Measurements from ENCODE around the gene PLB1. TPM values are rescaled to one million over a fixed set of nuclear protein-coding genes. Genes with fewer than 3 reads are reported as not detected.

The PLB1 gene
- polyA plus RNA-seq, 3 donors: 20.2 to 35.8 (median 23.9) TPM

DNA sequence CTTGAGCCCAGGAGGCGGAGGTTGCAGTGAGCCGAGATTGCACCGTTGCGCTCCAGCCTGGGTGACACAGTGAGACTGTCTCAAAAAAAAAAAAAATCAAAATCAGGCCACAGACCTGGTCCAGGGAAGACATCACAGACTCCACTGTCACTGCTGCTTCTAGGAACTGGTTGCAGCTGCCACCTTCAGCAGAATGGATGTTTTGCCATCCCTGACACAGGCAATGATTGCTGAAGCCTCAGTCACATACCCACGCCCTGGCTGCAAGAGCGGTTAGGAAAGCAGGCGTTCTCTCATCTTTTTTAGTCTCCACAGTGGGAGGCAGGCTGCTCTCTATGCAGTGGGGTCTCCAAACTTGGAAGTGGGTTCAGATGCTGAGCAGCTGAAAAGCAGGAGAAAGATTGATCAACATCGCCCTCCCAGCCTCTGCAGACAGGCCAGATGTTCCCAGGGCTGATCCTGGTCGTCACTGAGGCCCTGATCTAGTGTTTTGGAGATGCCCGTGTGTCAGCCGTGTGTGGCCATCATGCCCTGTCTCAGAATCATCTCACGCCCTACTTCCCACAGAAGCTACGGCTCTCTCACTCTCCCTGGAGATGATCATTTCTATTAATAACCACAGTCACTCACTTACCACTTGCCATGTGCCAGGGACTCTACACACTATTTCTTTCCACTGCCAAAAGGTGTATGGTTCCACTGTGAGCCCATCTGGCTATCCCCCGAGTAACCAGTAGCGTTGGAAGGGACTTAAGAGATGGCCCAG is 91.8 kb downstream of the PLB1 start:
- peak overlapping the region; percentile 72 to 93 (median 83) for H3K27ac Mint-ChIP-seq
- peaks cover 0 to 2% (median 2%) of the 10 kb centered on the region in 3 donors for H3K27me3 Mint-ChIP-seq (ENCODE audit: low read depth in 3 of 3)
- Histone ChIP-seq H3K9ac (ENCODE audit: insufficient read depth, low read length, poor library complexity, severe bottlenecking) (no peak overlapping the region), H3K4me2 (replicated peaks; ENCODE audit: extremely low read depth, low read length, poor library complexity, severe bottlenecking) (peak overlapping the region; percentile 33), H3K9me3 (replicated peaks in 1 of 2; ENCODE audit: control insufficient read depth in 1 of 2, insufficient read depth in 1 of 2, low read length in 2 of 2) (no peaks in the 10 kb centered on the region), H3K79me2 (ENCODE audit: insufficient read depth, low read length) (no peaks in the 10 kb centered on the region), H3K4me1 (ENCODE audit: control insufficient read depth in 1 of 2, insufficient read depth in 2 of 2, low read length in 2 of 2) (peaks cover 25 to 34% of the 10 kb centered on the region in 2 donors), H4K20me1 (ENCODE audit: insufficient read depth, low read length) (no peaks in the 10 kb centered on the region), H3K27ac (ENCODE audit: low read depth in 1 of 2, low read length in 2 of 2) (peak overlapping the region in 1 of 2 donors; percentile 66), H3K4me3 (replicated peaks in 1 of 3; ENCODE audit: low read depth in 2 of 3, low read length in 3 of 3) (no peak overlapping the region), H3K27me3 (ENCODE audit: control insufficient read depth in 2 of 2, insufficient read depth in 2 of 2, low read length in 2 of 2) (no peaks in the 10 kb centered on the region), H3K36me3 (replicated peaks in 1 of 2; ENCODE audit: control insufficient read depth in 1 of 2, insufficient read depth in 2 of 2, low read length in 2 of 2) (no peaks in the 10 kb centered on the region), H2AFZ (ENCODE audit: insufficient read depth, low read depth, low read length, poor library complexity, severe bottlenecking) (peak overlapping the region; percentile 49)
- peaks cover 29% of the 10 kb centered on the region for H3K4me1 Mint-ChIP-seq
- H3K36me3 Mint-ChIP-seq: peaks cover 2 to 3% of the 10 kb centered on the region in 2 donors
- DNase-seq: no peak
- 76% methylated on average over 14 of the region's 15 CpGs for WGBS (ENCODE audit: insufficient coverage)
- peak overlapping the region in 1 of 2 donors; percentile 70 for H3K4me3 Mint-ChIP-seq
- peaks cover 0 to 4% (median 0%) of the 10 kb centered on the region in 7 donors for H3K9me3 Mint-ChIP-seq
- intact Hi-C loops (cut with micrococcal nuclease): no loop called here
- TF ChIP-seq, protein P1, sequence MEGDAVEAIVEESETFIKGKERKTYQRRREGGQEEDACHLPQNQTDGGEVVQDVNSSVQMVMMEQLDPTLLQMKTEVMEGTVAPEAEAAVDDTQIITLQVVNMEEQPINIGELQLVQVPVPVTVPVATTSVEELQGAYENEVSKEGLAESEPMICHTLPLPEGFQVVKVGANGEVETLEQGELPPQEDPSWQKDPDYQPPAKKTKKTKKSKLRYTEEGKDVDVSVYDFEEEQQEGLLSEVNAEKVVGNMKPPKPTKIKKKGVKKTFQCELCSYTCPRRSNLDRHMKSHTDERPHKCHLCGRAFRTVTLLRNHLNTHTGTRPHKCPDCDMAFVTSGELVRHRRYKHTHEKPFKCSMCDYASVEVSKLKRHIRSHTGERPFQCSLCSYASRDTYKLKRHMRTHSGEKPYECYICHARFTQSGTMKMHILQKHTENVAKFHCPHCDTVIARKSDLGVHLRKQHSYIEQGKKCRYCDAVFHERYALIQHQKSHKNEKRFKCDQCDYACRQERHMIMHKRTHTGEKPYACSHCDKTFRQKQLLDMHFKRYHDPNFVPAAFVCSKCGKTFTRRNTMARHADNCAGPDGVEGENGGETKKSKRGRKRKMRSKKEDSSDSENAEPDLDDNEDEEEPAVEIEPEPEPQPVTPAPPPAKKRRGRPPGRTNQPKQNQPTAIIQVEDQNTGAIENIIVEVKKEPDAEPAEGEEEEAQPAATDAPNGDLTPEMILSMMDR (IDR thresholded peaks at IDR 0.05): no peak

DNA sequence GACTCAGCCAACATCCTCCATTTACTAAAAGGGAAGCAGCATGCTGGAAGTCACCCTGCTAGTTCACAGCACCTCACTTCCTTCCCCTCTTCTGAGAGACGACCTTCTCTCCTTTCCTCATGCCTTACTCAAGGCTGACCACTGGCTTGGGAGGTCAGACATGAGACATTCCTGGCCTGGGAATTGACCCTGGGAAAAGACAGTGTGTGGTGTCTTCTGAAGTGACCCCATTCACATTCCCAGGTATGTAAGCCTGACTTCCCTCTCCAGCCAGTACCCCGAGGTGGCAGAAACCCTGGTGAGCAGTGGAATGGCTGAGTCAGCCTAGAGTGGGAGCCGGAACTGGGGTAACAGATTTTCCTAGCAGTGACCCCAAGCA is 92.4 kb downstream of the PLB1 start:
- H3K4me1 Mint-ChIP-seq: peaks cover 29% of the 10 kb centered on the region
- Histone ChIP-seq H3K9ac (ENCODE audit: insufficient read depth, low read length, poor library complexity, severe bottlenecking) (no peak overlapping the region), H3K79me2 (ENCODE audit: insufficient read depth, low read length) (no peaks in the 10 kb centered on the region), H3K4me1 (ENCODE audit: control insufficient read depth in 1 of 2, insufficient read depth in 2 of 2, low read length in 2 of 2) (peaks cover 25 to 34% of the 10 kb centered on the region in 2 donors), H4K20me1 (ENCODE audit: insufficient read depth, low read length) (no peaks in the 10 kb centered on the region), H3K4me3 (replicated peaks in 1 of 3; ENCODE audit: low read depth in 2 of 3, low read length in 3 of 3) (no peak overlapping the region), H3K27ac (ENCODE audit: low read depth in 1 of 2, low read length in 2 of 2) (peak overlapping the region in 1 of 2 donors; percentile 66), H2AFZ (ENCODE audit: insufficient read depth, low read depth, low read length, poor library complexity, severe bottlenecking) (peak overlapping the region; percentile 49), H3K27me3 (ENCODE audit: control insufficient read depth in 2 of 2, insufficient read depth in 2 of 2, low read length in 2 of 2) (no peaks in the 10 kb centered on the region), H3K4me2 (replicated peaks; ENCODE audit: extremely low read depth, low read length, poor library complexity, severe bottlenecking) (peak overlapping the region; percentile 33), H3K36me3 (replicated peaks in 1 of 2; ENCODE audit: control insufficient read depth in 1 of 2, insufficient read depth in 2 of 2, low read length in 2 of 2) (no peaks in the 10 kb centered on the region), H3K9me3 (replicated peaks in 1 of 2; ENCODE audit: control insufficient read depth in 1 of 2, insufficient read depth in 1 of 2, low read length in 2 of 2) (no peaks in the 10 kb centered on the region)
- H3K27ac Mint-ChIP-seq: peak overlapping the region; percentile 72 to 93 (median 83)
- H3K27me3 Mint-ChIP-seq (ENCODE audit: low read depth in 3 of 3): peaks cover 0 to 2% (median 2%) of the 10 kb centered on the region in 3 donors
- H3K9me3 Mint-ChIP-seq: peaks cover 0 to 4% (median 0%) of the 10 kb centered on the region in 7 donors
- WGBS (ENCODE audit: insufficient coverage): no CpG with 5 or more reads among the region's 3 CpGs
- intact Hi-C loops (cut with micrococcal nuclease): no loop called here
- peak overlapping the region in 1 of 2 donors; percentile 70 for H3K4me3 Mint-ChIP-seq
- peaks cover 2 to 3% of the 10 kb centered on the region in 2 donors for H3K36me3 Mint-ChIP-seq
- DNase-seq: peak; percentile 57 to 78 (median 69)
- TF ChIP-seq, protein P1 (IDR thresholded peaks at IDR 0.05): no peak
